Motor neuron (in vitro differentiated cells): Measurements from ENCODE around the gene C15orf39. TPM values are rescaled to one million over a fixed set of nuclear protein-coding genes. Genes with fewer than 3 reads are reported as not detected.
"Not testable (repeated sequence)": the region's sequence is repeated elsewhere in the genome, so short reads cannot be mapped to it uniquely, and the experiment has no call there.

Source experiments
- ATAC-seq, 8 experiments: fragments of 200-7000 bp; cut with Tn5 transposase; replicated peaks in 6 of 8; 2 replicates each; pipeline ENCODE4 v1.8.0; 2021; ENCODE audit warnings: mild to moderate bottlenecking in 8 of 8, moderate library complexity in 8 of 8
- H3K27ac ChIP-seq, 2 donors: fragments of 250-450 bp; sonication (Bioruptor Pico); 2 replicates each; pipeline ENCODE4 v1.9.0; 2021; ENCODE audit warnings: antibody characterized with exemption in 2 of 2, mild to moderate bottlenecking in 2 of 2, moderate library complexity in 1 of 2
- H3K4me1 ChIP-seq, 2 donors: fragments of 250-450 bp; sonication (Bioruptor Pico); replicated peaks in 1 of 2; 2 replicates each; pipeline ENCODE4 v1.6.1; 2021; ENCODE audit warnings: antibody characterized with exemption in 2 of 2, mild to moderate bottlenecking in 2 of 2, moderate library complexity in 1 of 2
- H3K4me3 ChIP-seq, 5 donors: fragments of 250-450 bp; sonication (Bioruptor Pico); 2 replicates each; pipeline ENCODE4 v1.9.0; 2021; ENCODE audit warnings: antibody characterized with exemption in 5 of 5, mild to moderate bottlenecking in 5 of 5, moderate library complexity in 4 of 5
- WGBS, 10 experiments: fragments of 450-650 bp; shearing (Covaris generic); methylation state at CpG; one replicate each; pipeline ENCODE4 v1.0.0; 2022; 5-methylcytosine and 5-hydroxymethylcytosine counted together
- in situ Hi-C, 9 experiments: fragments of 400-800 bp; cut with MboI; loops; one replicate each; pipeline ENCODE4 v1.15.0; 2021; ENCODE audit warnings: low sequenced_read_pairs in 9 of 9, low pct_unique_long_range_greater_than_20kb in 2 of 9; ENCODE audit not compliant: unreplicated experiment in 9 of 9
- total RNA-seq, 8 experiments: library from RNA; unstranded; fragments of 300-600 nt; gene quantifications; 2 replicates each; pipeline versions ENCODE4 v1.2.3 to v1.2.4, GENCODE V29; 2022

Gene C15orf39
- total RNA-seq, 8 experiments from 2014 or later: 2.2 to 11.0 (median 5.8) TPM

- H3K4me1 ChIP-seq, H3K4me3 ChIP-seq, in situ Hi-C loops, ATAC-seq, H3K27ac ChIP-seq: not testable (repeated sequence)
- no CpG with 5 or more reads among the region's 3 CpGs for WGBS, 10 experiments
Observed at GRCh38 chr15:75259873-75260272, 58.2 kb downstream of the C15orf39 start.

Other genes with a start within 250 kb of the C15orf39 start
- gene RPP25, start 245.1 kb upstream of the C15orf39 start, total RNA-seq: 10 to 100 TPM in 4 of 8 experiments, 1 to 10 TPM in 4; 3.2 to 13.9 (median 9.5) TPM
- gene SCAMP5, start 206.3 kb upstream of the C15orf39 start, total RNA-seq: 10 to 100 TPM in 5 of 8 experiments, 1 to 10 TPM in 3; 3.6 to 62.7 (median 51.5) TPM
- 10 to 100 TPM in 4 of 8 experiments, 1 to 10 TPM in 4; 4.7 to 16.1 (median 9.9) TPM for gene PPCDC, start 178.3 kb upstream of the C15orf39 start, total RNA-seq
- 1 to 10 TPM in 1 of 8 experiments, under 1 TPM in 1, not detected in 6; 0.54 to 1.6 TPM for gene GOLGA6C, start 56.5 kb downstream of the C15orf39 start, total RNA-seq
- 1 to 10 TPM in 2 of 8 experiments, under 1 TPM in 3, not detected in 3; 0.14 to 4.0 (median 0.38) TPM for gene GOLGA6D, start 81.0 kb downstream of the C15orf39 start, total RNA-seq
- 10 to 100 TPM; 17.6 to 93.3 (median 56.3) TPM for gene COMMD4, start 134.2 kb downstream of the C15orf39 start, total RNA-seq
- gene NEIL1, start 145.2 kb downstream of the C15orf39 start, total RNA-seq: 10 to 100 TPM in 3 of 8 experiments, 1 to 10 TPM in 5; 3.8 to 19.4 (median 5.2) TPM
- 100 to 1,000 TPM in 2 of 8 experiments, 10 to 100 TPM in 6; 39.3 to 179 (median 63.1) TPM for gene MAN2C1, start 166.7 kb downstream of the C15orf39 start, total RNA-seq
- gene SIN3A, start 249.8 kb downstream of the C15orf39 start, total RNA-seq: 10 to 100 TPM; 14.6 to 62.6 (median 26.3) TPM